GM23338 (cell line): ENCODE data around the gene TAS2R40. TPM values are rescaled to one million over a fixed set of nuclear protein-coding genes. Genes with fewer than 3 reads are reported as not detected.

Experiments used
- ATAC-seq: fragments of 200-7000 bp; cut with Tn5 transposase; 3 replicates; pipeline ENCODE4 v1.9.1; 2020
- DNase-seq: peaks from one replicate; pipeline ENCODE4 v3.0.0-alpha.2; 2015; ENCODE audit warnings: low spot score
- H2AFZ ChIP-seq: fragments of 200-600 bp; sonication (generic); 2 replicates; pipeline ENCODE4 v1.8.0; 2016; ENCODE audit warnings: antibody characterized with exemption, mild to moderate bottlenecking, moderate library complexity
- H3F3A ChIP-seq: fragments of 200-600 bp; sonication (generic); replicated peaks from 2 replicates; pipeline ENCODE4 v1.8.0; 2017; ENCODE audit warnings: antibody characterized with exemption, mixed run types, low read depth
- H3K27ac ChIP-seq: fragments of 200-600 bp; sonication (generic); 2 replicates; pipeline ENCODE4 v1.6.1; 2016; ENCODE audit warnings: low read depth
- H3K27me3 ChIP-seq: fragments of 200-600 bp; sonication (generic); 2 replicates; pipeline ENCODE4 v1.8.0; 2016; ENCODE audit warnings: mild to moderate bottlenecking, mixed run types, moderate library complexity; ENCODE audit not compliant: insufficient read depth
- H3K36me3 ChIP-seq: fragments of 200-600 bp; sonication (generic); 2 replicates; pipeline ENCODE4 v1.8.0; 2016; ENCODE audit warnings: mild to moderate bottlenecking; ENCODE audit not compliant: insufficient read depth
- H3K4me1 ChIP-seq: fragments of 200-600 bp; sonication (generic); 2 replicates; pipeline ENCODE4 v1.8.0; 2016; ENCODE audit warnings: mild to moderate bottlenecking, moderate library complexity; ENCODE audit not compliant: insufficient read depth
- H3K4me2 ChIP-seq: fragments of 200-600 bp; sonication (generic); 2 replicates; pipeline ENCODE4 v1.7.1; 2017; ENCODE audit warnings: mixed run types
- H3K4me3 ChIP-seq: fragments of 200-600 bp; sonication (generic); 2 replicates; pipeline ENCODE4 v1.6.1; 2016; ENCODE audit warnings: mixed run types
- H3K79me2 ChIP-seq: fragments of 200-600 bp; sonication (generic); replicated peaks from 2 replicates; pipeline ENCODE4 v1.8.0; 2017; ENCODE audit warnings: mild to moderate bottlenecking; ENCODE audit not compliant: insufficient read depth
- H3K9me2 ChIP-seq: fragments of 200-600 bp; sonication (generic); 2 replicates; pipeline ENCODE4 v1.8.0; 2017; ENCODE audit not compliant: insufficient read depth
- H4K20me1 ChIP-seq: fragments of 200-600 bp; sonication (generic); replicated peaks from 2 replicates; pipeline ENCODE4 v1.8.0; 2017; ENCODE audit warnings: mild to moderate bottlenecking; ENCODE audit not compliant: insufficient read depth
- H3K27ac Mint-ChIP-seq: 2 replicates; pipeline ENCODE4 v1.8.0; 2020; ENCODE audit warnings: inconsistent platforms, mild to moderate bottlenecking, moderate library complexity, mixed read lengths
- H3K27me3 Mint-ChIP-seq: 3 replicates; pipeline ENCODE4 v1.8.0; 2022; ENCODE audit warnings: low read depth, mild to moderate bottlenecking, moderate library complexity, mixed read lengths, inconsistent platforms; ENCODE audit not compliant: insufficient read depth, poor library complexity
- H3K36me3 Mint-ChIP-seq: 3 replicates; pipeline ENCODE4 v1.8.0; 2021; ENCODE audit warnings: low read depth, mild to moderate bottlenecking, inconsistent platforms, moderate library complexity, mixed read lengths
- H3K4me1 Mint-ChIP-seq: 3 replicates; pipeline ENCODE4 v1.8.0; 2020; ENCODE audit warnings: mild to moderate bottlenecking, inconsistent platforms, mixed read lengths
- H3K4me3 Mint-ChIP-seq: 3 replicates; pipeline ENCODE4 v1.8.0; 2021; ENCODE audit warnings: moderate library complexity, mild to moderate bottlenecking, inconsistent platforms, mixed read lengths
- H3K9me3 Mint-ChIP-seq: 3 replicates; pipeline ENCODE4 v1.8.0; 2020; ENCODE audit warnings: moderate library complexity, mild to moderate bottlenecking, inconsistent platforms, mixed read lengths
- CREB1 ChIP-seq: fragments of 250-450 bp; sonication (Bioruptor Pico); IDR thresholded peaks from 2 replicates; pipeline ENCODE4 v1.5.0; 2020; ENCODE audit warnings: low read depth, mild to moderate bottlenecking, moderate library complexity
- EZH2 ChIP-seq: fragments of 200-600 bp; sonication (generic); IDR thresholded peaks from one replicate; pipeline ENCODE4 v1.8.0; 2017; ENCODE audit warnings: antibody characterized with exemption, mild to moderate bottlenecking, low read depth; ENCODE audit not compliant: unreplicated experiment
- EZH2phosphoT487 ChIP-seq: fragments of 200-600 bp; sonication (generic); IDR thresholded peaks from one replicate; pipeline ENCODE4 v1.8.1; 2018; ENCODE audit warnings: antibody characterized with exemption; ENCODE audit not compliant: unreplicated experiment
- JUNB ChIP-seq: IDR thresholded peaks from one replicate; pipeline ENCODE4 v1.6.1; 2016; ENCODE audit warnings: antibody characterized with exemption; ENCODE audit not compliant: unreplicated experiment
- NANOG ChIP-seq: IDR thresholded peaks from 2 replicates; pipeline ENCODE4 v1.6.1; 2016; ENCODE audit warnings: antibody characterized with exemption, borderline replicate concordance
- POLR2AphosphoS5 ChIP-seq: IDR thresholded peaks from 2 replicates; pipeline ENCODE4 v1.6.1; 2016; ENCODE audit warnings: antibody characterized with exemption, low read depth
- STAT1 ChIP-seq: IDR thresholded peaks from one replicate; pipeline ENCODE4 v1.6.1; 2016; ENCODE audit warnings: antibody characterized with exemption; ENCODE audit not compliant: unreplicated experiment
- ZNF114 ChIP-seq: fragments of 250-450 bp; sonication (Bioruptor Pico); IDR thresholded peaks from 2 replicates; pipeline ENCODE4 v1.5.0; 2020; ENCODE audit warnings: mild to moderate bottlenecking, moderate library complexity
- ZNF331 ChIP-seq: fragments of 250-450 bp; sonication (Bioruptor Pico); IDR thresholded peaks from 2 replicates; pipeline ENCODE4 v1.5.0; 2020; ENCODE audit warnings: low read depth, mild to moderate bottlenecking, moderate library complexity
- polyA plus RNA-seq: library from polyadenylated mRNA; unstranded; fragments of >200 nt; fragmentation: Nextera tagmentation; extraction: Ambion mirVana; gene quantifications from 2 replicates; pipeline ENCODE4 v1.2.1, GENCODE V29; 2016
- total RNA-seq: library from RNA; depleted of rRNA; stranded (reverse); fragments of >200 nt; shearing (Covaris generic); gene quantifications from 2 replicates; pipeline ENCODE4 v1.2.3, GENCODE V29; 2014
- TF ChIP-seq, protein P1 (sequence below): IDR thresholded peaks from 2 replicates; pipeline ENCODE4 v1.6.1; 2016; ENCODE audit warnings: antibody characterized with exemption
- TF ChIP-seq, protein P2 (sequence below): fragments of 250-450 bp; sonication (Bioruptor Pico); IDR thresholded peaks from 2 replicates; pipeline ENCODE4 v1.5.0; 2020; ENCODE audit warnings: mild to moderate bottlenecking, moderate library complexity
- TF ChIP-seq, protein P3 (sequence below), 2 experiments: fragments of 200-600 bp in 1 of 2; sonication (generic) in 1 of 2; conservative IDR thresholded peaks; 2 replicates each; pipeline versions ENCODE4 v1.5.1 to v1.6.1; 2016 to 2017; ENCODE audit warnings: antibody characterized with exemption in 2 of 2, low read depth in 2 of 2, mild to moderate bottlenecking in 2 of 2, moderate library complexity in 1 of 2
- TF ChIP-seq, protein P4 (sequence below): IDR thresholded peaks from one replicate; pipeline ENCODE4 v1.6.1; 2018; ENCODE audit warnings: antibody characterized with exemption; ENCODE audit not compliant: unreplicated experiment

Gene TAS2R40
- total and polyA plus RNA-seq, 2 experiments from 2014 or later: not detected

DNA sequence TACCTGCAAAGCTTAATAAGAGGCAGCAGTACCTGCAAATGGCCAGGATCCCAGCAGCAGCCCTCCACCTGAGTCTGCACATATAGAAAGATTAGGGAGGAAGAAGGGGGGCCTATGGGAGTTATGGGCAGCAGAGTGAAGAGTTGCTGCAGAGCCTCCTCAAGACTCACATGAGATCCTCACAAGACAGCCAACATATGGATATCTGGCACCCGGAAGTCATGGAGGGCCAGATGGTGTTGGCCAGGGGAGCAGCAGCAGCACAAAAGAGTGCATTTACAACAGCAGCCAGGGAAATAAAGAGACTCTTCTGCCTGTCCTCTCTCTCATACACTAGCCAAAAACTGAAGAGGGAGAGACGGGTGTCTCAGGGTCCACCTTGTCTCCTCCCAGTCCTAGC is 4.0 kb upstream of the TAS2R40 start:
- no peaks in the 10 kb centered on the region for H4K20me1 ChIP-seq
- no peaks in the 10 kb centered on the region for H3K4me1 ChIP-seq
- ATAC-seq: no peak
- TF ChIP-seq, protein P1, sequence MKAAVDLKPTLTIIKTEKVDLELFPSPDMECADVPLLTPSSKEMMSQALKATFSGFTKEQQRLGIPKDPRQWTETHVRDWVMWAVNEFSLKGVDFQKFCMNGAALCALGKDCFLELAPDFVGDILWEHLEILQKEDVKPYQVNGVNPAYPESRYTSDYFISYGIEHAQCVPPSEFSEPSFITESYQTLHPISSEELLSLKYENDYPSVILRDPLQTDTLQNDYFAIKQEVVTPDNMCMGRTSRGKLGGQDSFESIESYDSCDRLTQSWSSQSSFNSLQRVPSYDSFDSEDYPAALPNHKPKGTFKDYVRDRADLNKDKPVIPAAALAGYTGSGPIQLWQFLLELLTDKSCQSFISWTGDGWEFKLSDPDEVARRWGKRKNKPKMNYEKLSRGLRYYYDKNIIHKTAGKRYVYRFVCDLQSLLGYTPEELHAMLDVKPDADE: no peak
- TF ChIP-seq NANOG (no peak), JUNB (no peak), ZNF331 (CRISPR knock-in tag) (no peak), CREB1 (CRISPR knock-in tag) (no peak), EZH2phosphoT487 (no peak), POLR2AphosphoS5 (no peak), STAT1 (no peak), ZNF114 (CRISPR knock-in tag) (no peak), EZH2 (no peak)
- TF ChIP-seq, protein P2, sequence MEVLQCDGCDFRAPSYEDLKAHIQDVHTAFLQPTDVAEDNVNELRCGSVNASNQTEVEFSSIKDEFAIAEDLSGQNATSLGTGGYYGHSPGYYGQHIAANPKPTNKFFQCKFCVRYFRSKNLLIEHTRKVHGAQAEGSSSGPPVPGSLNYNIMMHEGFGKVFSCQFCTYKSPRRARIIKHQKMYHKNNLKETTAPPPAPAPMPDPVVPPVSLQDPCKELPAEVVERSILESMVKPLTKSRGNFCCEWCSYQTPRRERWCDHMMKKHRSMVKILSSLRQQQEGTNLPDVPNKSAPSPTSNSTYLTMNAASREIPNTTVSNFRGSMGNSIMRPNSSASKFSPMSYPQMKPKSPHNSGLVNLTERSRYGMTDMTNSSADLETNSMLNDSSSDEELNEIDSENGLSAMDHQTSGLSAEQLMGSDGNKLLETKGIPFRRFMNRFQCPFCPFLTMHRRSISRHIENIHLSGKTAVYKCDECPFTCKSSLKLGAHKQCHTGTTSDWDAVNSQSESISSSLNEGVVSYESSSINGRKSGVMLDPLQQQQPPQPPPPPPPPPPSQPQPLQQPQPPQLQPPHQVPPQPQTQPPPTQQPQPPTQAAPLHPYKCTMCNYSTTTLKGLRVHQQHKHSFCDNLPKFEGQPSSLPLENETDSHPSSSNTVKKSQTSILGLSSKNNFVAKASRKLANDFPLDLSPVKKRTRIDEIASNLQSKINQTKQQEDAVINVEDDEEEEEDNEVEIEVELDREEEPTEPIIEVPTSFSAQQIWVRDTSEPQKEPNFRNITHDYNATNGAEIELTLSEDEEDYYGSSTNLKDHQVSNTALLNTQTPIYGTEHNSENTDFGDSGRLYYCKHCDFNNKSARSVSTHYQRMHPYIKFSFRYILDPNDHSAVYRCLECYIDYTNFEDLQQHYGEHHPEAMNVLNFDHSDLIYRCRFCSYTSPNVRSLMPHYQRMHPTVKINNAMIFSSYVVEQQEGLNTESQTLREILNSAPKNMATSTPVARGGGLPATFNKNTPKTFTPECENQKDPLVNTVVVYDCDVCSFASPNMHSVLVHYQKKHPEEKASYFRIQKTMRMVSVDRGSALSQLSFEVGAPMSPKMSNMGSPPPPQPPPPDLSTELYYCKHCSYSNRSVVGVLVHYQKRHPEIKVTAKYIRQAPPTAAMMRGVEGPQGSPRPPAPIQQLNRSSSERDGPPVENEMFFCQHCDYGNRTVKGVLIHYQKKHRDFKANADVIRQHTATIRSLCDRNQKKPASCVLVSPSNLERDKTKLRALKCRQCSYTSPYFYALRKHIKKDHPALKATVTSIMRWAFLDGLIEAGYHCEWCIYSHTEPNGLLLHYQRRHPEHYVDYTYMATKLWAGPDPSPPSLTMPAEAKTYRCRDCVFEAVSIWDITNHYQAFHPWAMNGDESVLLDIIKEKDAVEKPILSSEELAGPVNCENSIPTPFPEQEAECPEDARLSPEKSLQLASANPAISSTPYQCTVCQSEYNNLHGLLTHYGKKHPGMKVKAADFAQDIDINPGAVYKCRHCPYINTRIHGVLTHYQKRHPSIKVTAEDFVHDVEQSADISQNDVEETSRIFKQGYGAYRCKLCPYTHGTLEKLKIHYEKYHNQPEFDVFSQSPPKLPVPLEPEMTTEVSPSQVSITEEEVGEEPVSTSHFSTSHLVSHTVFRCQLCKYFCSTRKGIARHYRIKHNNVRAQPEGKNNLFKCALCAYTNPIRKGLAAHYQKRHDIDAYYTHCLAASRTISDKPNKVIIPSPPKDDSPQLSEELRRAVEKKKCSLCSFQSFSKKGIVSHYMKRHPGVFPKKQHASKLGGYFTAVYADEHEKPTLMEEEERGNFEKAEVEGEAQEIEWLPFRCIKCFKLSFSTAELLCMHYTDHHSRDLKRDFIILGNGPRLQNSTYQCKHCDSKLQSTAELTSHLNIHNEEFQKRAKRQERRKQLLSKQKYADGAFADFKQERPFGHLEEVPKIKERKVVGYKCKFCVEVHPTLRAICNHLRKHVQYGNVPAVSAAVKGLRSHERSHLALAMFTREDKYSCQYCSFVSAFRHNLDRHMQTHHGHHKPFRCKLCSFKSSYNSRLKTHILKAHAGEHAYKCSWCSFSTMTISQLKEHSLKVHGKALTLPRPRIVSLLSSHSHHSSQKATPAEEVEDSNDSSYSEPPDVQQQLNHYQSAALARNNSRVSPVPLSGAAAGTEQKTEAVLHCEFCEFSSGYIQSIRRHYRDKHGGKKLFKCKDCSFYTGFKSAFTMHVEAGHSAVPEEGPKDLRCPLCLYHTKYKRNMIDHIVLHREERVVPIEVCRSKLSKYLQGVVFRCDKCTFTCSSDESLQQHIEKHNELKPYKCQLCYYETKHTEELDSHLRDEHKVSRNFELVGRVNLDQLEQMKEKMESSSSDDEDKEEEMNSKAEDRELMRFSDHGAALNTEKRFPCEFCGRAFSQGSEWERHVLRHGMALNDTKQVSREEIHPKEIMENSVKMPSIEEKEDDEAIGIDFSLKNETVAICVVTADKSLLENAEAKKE (CRISPR knock-in tag): no peak
- TF ChIP-seq, protein P3, sequence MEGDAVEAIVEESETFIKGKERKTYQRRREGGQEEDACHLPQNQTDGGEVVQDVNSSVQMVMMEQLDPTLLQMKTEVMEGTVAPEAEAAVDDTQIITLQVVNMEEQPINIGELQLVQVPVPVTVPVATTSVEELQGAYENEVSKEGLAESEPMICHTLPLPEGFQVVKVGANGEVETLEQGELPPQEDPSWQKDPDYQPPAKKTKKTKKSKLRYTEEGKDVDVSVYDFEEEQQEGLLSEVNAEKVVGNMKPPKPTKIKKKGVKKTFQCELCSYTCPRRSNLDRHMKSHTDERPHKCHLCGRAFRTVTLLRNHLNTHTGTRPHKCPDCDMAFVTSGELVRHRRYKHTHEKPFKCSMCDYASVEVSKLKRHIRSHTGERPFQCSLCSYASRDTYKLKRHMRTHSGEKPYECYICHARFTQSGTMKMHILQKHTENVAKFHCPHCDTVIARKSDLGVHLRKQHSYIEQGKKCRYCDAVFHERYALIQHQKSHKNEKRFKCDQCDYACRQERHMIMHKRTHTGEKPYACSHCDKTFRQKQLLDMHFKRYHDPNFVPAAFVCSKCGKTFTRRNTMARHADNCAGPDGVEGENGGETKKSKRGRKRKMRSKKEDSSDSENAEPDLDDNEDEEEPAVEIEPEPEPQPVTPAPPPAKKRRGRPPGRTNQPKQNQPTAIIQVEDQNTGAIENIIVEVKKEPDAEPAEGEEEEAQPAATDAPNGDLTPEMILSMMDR (conservative IDR thresholded peaks at IDR 0.05; ENCODE audit: low read depth in 2 of 2): no peak
- TF ChIP-seq, protein P4, sequence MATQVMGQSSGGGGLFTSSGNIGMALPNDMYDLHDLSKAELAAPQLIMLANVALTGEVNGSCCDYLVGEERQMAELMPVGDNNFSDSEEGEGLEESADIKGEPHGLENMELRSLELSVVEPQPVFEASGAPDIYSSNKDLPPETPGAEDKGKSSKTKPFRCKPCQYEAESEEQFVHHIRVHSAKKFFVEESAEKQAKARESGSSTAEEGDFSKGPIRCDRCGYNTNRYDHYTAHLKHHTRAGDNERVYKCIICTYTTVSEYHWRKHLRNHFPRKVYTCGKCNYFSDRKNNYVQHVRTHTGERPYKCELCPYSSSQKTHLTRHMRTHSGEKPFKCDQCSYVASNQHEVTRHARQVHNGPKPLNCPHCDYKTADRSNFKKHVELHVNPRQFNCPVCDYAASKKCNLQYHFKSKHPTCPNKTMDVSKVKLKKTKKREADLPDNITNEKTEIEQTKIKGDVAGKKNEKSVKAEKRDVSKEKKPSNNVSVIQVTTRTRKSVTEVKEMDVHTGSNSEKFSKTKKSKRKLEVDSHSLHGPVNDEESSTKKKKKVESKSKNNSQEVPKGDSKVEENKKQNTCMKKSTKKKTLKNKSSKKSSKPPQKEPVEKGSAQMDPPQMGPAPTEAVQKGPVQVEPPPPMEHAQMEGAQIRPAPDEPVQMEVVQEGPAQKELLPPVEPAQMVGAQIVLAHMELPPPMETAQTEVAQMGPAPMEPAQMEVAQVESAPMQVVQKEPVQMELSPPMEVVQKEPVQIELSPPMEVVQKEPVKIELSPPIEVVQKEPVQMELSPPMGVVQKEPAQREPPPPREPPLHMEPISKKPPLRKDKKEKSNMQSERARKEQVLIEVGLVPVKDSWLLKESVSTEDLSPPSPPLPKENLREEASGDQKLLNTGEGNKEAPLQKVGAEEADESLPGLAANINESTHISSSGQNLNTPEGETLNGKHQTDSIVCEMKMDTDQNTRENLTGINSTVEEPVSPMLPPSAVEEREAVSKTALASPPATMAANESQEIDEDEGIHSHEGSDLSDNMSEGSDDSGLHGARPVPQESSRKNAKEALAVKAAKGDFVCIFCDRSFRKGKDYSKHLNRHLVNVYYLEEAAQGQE: no peak
- no peak overlapping the region for H3K4me3 Mint-ChIP-seq
- H3K36me3 ChIP-seq: no peaks in the 10 kb centered on the region
- H3K4me2 ChIP-seq: no peak overlapping the region
- H2AFZ ChIP-seq: no peak overlapping the region
- H3K9me3 Mint-ChIP-seq: no peaks in the 10 kb centered on the region; the same call in 2 of the 3 replicates
- no peak for DNase-seq
- H3K79me2 ChIP-seq: no peaks in the 10 kb centered on the region
- no peaks in the 10 kb centered on the region; the same call in 2 of the 3 replicates for H3K36me3 Mint-ChIP-seq
- no peaks in the 10 kb centered on the region for H3K27me3 ChIP-seq
- H3K4me3 ChIP-seq: no peak overlapping the region
- no peak overlapping the region for H3K27ac Mint-ChIP-seq
- H3K9me2 ChIP-seq: no peaks in the 10 kb centered on the region
- no peak overlapping the region for H3K27ac ChIP-seq
- H3F3A ChIP-seq: no peaks in the 10 kb centered on the region
- H3K27me3 Mint-ChIP-seq: no peaks in the 10 kb centered on the region
- no peaks in the 10 kb centered on the region for H3K4me1 Mint-ChIP-seq
